GM10248 (cell line): ENCODE data around the gene CWH43.
A peak's percentile ranks its signal among the peaks of the same experiment; 100 is the strongest.
"Not testable (repeated sequence)": the region's sequence is repeated elsewhere in the genome, so short reads cannot be mapped to it uniquely, and the experiment has no call there.

Experiments
- CTCF ChIA-PET: fragments of 300-600 bp; sonication (Branson Sonifier 250); formaldehyde crosslinking; extraction: SDS; loops from one replicate; lab custom pipeline; 2021; ENCODE audit warnings: antibody characterized with exemption; lab: Yijun Ruan, JAX
- POLR2A ChIA-PET: fragments of 350-650 bp; sonication (Branson Sonifier 250); formaldehyde crosslinking; extraction: SDS; loops from one replicate; lab custom pipeline; 2020; ENCODE audit warnings: antibody characterized with exemption; lab: Yijun Ruan, JAX
- DNase-seq: peaks from one replicate; pipeline ENCODE4 v3.0.0; 2012; ENCODE audit errors: extremely low spot score
- TF ChIP-seq, protein P1 (sequence below): IDR thresholded peaks from 2 replicates; pipeline ENCODE4 v1.5.1; 2012; ENCODE audit warnings: mild to moderate bottlenecking, low read depth; ENCODE audit errors: extremely low read depth, missing control alignments, control extremely low read depth

The CWH43 gene

DNA sequence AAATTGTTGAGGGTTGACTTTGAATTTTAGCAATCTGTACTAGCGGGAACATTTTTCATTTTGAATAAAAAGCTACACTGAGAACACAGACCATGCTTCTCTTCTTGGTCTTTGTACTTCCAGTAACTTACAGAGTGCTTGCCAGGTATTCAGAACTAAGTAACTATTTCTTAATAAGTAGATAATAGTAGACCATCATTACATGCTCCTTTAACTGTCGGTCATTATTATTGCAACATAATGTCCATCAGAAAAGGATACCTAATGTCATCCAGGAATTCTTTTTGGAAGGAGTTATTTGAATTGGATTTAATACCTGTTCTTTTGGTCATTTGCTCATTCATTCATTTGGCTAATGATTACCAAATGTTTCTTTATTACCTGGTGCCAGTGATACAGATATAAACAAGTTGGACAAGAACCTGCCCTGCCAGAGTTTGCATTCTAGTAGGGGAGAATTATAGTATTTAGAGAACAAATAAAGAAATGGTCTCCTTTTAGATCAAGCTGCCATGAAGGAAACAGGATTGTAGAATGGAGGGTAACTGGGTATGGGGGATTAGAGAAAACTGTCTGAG, 32.7 kb downstream of the CWH43 start:
- TF ChIP-seq, protein P1, sequence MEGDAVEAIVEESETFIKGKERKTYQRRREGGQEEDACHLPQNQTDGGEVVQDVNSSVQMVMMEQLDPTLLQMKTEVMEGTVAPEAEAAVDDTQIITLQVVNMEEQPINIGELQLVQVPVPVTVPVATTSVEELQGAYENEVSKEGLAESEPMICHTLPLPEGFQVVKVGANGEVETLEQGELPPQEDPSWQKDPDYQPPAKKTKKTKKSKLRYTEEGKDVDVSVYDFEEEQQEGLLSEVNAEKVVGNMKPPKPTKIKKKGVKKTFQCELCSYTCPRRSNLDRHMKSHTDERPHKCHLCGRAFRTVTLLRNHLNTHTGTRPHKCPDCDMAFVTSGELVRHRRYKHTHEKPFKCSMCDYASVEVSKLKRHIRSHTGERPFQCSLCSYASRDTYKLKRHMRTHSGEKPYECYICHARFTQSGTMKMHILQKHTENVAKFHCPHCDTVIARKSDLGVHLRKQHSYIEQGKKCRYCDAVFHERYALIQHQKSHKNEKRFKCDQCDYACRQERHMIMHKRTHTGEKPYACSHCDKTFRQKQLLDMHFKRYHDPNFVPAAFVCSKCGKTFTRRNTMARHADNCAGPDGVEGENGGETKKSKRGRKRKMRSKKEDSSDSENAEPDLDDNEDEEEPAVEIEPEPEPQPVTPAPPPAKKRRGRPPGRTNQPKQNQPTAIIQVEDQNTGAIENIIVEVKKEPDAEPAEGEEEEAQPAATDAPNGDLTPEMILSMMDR = no peak
- DNase-seq = no peak
- CTCF ChIA-PET = no interaction called here
- POLR2A ChIA-PET = no interaction called here

DNA sequence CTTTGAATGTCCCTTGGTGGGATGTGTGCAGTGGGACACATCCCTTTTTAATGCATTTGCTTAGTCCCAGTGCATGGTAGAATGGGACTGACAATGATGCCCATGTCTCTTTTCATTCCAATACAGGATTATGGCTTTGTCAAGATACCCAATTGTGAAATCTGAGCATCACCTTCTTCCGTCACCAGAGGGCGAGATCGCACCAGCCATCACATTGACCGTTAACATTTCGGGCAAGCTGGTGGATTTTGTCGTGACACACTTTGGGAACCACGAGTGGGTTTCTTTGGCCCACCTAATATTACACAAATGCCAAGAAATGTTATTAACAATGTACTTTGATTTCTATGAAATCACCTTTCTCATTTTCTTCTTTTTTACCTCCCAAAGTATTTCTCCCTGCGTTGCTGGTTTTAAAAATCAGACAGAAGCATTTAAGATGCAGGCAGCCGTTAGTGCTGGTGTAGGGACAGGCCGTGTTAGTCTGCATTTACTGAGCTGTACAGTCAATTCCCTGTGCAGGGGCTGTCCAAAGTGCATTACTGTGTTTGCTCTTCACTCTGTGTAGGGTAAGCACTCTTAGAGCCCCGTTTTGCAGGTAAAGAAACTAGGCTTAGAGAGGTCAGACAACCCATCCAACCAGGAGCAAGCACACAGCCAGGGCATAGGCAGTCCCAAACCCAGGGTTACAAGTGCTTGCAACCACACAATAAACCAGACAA, 46.5 kb downstream of the CWH43 start:
- POLR2A ChIA-PET = no interaction called here
- TF ChIP-seq, protein P1 = peak; percentile 60
- CTCF ChIA-PET = interaction anchor here (1.9 kb wide), 1 partner anchor 7 kb away, joined by 9 read pairs; no protein-coding TSS in a partner anchor
- no peak for DNase-seq

- CTCF ChIA-PET = interaction anchor here (1.1 to 1.4 kb wide), 2 partner anchors 10 to 12 kb away, joined by 3 to 5 read pairs; no protein-coding TSS in a partner anchor
Measured at GRCh38 chr4:49036528-49036927, 50.5 kb downstream of the CWH43 start.

DNA sequence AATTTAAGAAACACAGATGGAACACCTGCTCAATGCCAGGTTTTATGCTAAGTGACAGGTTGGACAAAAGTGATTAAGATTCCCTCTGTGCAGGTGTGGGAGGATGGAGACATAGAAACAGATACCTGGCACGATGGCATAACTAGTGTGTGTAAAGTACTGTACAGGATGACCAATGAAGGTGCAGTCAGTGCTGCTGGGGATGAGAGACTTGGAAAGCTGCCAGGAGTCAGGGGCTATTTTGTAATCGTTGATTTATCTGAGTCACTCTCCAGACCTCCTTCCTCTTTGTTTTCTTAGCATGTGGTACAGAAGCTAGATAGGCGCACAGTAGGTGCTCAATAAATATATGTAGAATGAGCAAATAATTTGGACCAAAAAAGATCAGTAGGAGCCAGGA, 58.2 kb downstream of the CWH43 start:
- ChIA-PET CTCF (interaction anchor here (1.3 kb wide), 1 partner anchor 23 kb away, joined by 3 read pairs; no protein-coding TSS in a partner anchor), POLR2A (no interaction called here)
- DNase-seq = no peak
- TF ChIP-seq, protein P1 = no peak

More at GRCh38 chr4:49036528-49036927, 50.5 kb downstream of the CWH43 start:
- no peak for DNase-seq
- TF ChIP-seq, protein P1 = no peak
- POLR2A ChIA-PET = no interaction called here

DNA sequence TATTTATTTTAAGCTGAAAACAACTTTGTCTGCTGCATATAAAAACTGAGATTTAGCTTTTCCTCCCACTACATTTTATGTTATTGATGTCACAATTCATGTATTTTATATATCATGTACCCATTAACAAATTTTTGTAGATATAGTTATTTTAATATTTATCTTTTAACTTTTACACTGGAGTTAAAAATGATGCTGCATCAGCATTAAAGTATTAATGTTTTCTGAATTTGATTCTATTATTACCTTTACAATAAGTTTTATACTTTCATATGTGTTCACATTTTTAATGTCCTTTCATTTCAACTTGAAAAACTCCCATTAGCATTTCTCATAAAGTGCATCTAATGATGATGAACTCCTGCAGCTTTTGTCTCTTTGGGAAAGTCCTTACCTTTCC, 72.2 kb downstream of the CWH43 start:
- ChIA-PET POLR2A (no interaction called here), CTCF (no interaction called here)
- DNase-seq = no peak
- TF ChIP-seq, protein P1 = no peak

GRCh38 chr4:49063670-49064069, 77.6 kb downstream of the CWH43 start:
- TF ChIP-seq, protein P1 = no peak
- DNase-seq = no peak
- ChIA-PET POLR2A (no interaction called here), CTCF (no interaction called here)

DNA sequence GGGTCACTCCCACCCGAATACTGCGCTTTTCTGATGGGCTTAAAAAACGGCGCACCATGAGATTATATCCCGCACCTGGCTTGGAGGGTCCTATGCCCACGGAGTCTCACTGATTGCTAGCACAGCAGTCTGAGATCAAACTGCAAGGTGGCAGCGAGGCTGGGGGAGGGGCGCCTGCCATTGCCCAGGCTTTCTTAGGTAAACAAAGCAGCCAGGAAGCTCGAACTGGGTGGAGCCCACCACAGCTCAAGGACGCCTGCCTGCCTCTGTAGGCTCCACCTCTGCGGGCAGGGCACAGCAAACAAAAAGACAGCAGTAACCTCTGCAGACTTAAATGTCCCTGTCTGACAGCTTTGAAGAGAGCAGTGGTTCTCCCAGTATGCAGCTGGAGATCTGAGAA, 86.1 kb downstream of the CWH43 start:
- POLR2A ChIA-PET, DNase-seq, CTCF ChIA-PET: not testable (repeated sequence)

GRCh38 chr4:49091883-49092282, 105.8 kb downstream of the CWH43 start:
- CTCF ChIA-PET, DNase-seq, POLR2A ChIA-PET: not testable (repeated sequence)

- DNase-seq, CTCF ChIA-PET, POLR2A ChIA-PET: not testable (repeated sequence)
Measured at GRCh38 chr4:49092608-49093135, 106.6 kb downstream of the CWH43 start.

- DNase-seq, CTCF ChIA-PET, POLR2A ChIA-PET: not testable (repeated sequence)
Measured at GRCh38 chr4:49096215-49096614, 110.1 kb downstream of the CWH43 start.
